GM15510 (cell line): Measurements from ENCODE around the gene EVI5L.

Experiments
- POLR2A ChIP-seq: IDR thresholded peaks from 3 replicates; pipeline ENCODE4 v1.6.1; 2011; ENCODE audit warnings: borderline replicate concordance; ENCODE audit not compliant: insufficient read length; ENCODE audit errors: extremely low read depth

The EVI5L gene

DNA sequence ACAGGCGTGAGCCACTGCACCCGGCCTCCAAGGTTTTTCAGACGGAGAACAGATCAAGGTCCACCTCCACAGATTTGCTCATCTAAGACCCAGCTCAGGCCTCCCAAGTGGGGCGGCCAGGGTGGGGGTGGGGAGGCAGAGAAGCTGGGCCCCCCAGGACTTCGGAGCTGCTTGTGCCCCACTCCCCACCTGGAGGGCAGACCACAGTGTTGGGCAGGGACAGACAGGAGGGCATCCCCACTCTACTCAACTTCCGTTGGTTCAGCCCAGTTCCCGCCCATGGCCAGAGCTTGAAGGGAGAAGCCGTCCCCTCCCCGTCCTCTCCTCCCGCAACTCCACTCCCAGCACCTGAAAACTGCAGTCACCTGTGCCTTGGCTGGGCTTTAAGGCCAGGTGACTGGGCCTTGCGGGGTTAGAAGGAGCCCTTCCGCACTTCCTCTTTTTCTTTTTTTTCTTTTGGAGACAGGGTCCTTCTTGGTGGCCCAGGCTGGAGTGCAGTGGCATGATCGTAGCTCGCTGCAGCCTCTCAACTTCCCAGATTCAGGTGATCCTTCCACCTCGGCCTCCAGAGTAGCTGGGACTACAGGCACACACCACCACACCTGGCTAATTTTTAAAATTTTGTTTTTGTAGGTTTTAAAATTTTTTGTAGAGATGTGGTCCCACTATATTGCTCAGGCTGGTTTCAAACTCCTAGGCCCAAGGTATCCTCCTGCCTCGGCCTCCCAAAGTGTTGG lies 57.6 kb downstream of the EVI5L start:
- TF ChIP-seq POLR2A, result no peak

GRCh38 chr19:7888145-7888825 lies 58.3 kb downstream of the EVI5L start, which contains the start of gene LRRC8E:
Gene LRRC8E, plus strand, starts transcription at chr19:7888510. Its CDS starts 7,094 bp downstream, at chr19:7895604.
- TF ChIP-seq POLR2A, result no peak

DNA sequence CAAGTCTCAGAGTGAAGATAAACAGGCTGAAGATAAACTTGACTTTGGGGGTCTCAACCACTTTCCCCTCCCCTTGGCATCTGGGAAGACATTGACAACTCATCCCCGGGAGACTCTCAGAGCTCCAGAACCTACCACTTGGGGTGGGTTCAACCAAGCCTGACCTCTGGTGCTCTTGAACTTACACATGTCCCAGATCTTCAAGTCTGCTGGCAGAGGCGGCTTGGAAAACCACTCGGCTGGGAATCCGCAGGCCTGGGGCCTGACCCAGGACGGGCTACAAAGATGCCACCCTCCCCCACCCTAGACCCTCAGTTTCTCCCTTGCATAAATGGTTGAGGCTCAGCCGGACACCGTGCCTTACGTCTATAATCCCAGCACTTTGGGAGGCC lies 58.8 kb downstream of the EVI5L start:
- TF ChIP-seq POLR2A, result no peak

- no peak for TF ChIP-seq POLR2A
Observed at GRCh38 chr19:7894612-7895309, 64.7 kb downstream of the EVI5L start.

DNA sequence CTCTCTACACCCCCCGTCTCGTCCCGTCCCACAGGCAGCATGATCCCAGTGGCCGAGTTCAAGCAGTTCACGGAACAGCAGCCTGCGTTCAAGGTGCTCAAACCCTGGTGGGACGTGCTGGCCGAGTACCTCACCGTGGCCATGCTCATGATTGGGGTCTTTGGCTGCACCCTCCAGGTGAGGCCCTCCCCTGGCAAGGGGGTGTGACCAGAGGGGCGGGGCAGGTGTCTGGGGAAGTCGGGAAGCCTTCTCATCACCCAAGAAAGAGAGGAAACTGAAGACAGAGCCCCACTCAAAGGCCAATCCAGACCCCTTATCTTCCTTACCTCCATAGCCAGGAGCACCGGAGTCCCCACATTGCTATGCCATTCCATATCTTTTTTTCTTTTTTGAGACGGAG lies 65.5 kb downstream of the EVI5L start:
- no peak for TF ChIP-seq POLR2A

DNA sequence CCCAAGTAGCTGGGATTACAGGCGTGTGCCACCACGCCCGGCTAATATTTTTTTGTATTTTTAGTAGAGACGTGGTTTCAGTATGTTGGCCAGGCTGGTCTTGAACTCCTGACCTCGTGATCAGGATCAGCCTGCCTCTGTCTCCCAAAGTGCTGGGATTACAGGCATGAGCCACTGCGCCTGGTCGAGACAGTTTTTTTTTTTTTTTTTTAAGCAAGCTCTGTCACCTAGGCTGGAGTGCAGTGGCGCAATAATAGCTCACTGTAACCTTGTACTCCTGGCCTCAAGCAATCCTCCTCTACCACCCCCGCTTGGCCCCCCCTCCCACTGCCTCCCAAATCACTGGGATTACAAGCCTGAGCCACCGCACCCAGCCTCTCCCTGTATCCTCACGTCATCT lies 67.3 kb downstream of the EVI5L start:
- TF ChIP-seq POLR2A, result no peak

- no peak for TF ChIP-seq POLR2A
Observed at GRCh38 chr19:7898967-7899366, 68.9 kb downstream of the EVI5L start.

DNA sequence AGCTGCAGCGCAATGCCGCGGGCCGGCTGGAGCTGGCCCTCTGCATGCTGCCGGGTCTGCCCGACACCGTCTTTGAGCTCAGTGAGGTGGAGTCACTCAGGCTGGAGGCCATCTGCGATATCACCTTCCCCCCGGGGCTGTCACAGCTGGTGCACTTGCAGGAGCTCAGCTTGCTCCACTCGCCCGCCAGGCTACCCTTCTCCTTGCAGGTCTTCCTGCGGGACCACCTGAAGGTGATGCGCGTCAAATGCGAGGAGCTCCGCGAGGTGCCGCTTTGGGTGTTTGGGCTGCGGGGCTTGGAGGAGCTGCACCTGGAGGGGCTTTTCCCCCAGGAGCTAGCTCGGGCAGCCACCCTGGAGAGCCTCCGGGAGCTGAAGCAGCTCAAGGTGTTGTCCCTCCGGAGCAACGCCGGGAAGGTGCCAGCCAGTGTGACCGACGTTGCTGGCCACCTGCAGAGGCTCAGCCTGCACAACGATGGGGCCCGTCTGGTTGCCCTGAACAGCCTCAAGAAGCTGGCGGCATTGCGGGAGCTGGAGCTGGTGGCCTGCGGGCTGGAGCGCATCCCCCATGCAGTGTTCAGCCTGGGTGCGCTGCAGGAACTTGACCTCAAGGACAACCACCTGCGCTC lies 69.8 kb downstream of the EVI5L start:
- no peak for TF ChIP-seq POLR2A

- TF ChIP-seq POLR2A, result no peak
Observed at GRCh38 chr19:7900401-7900870, 70.4 kb downstream of the EVI5L start.

DNA sequence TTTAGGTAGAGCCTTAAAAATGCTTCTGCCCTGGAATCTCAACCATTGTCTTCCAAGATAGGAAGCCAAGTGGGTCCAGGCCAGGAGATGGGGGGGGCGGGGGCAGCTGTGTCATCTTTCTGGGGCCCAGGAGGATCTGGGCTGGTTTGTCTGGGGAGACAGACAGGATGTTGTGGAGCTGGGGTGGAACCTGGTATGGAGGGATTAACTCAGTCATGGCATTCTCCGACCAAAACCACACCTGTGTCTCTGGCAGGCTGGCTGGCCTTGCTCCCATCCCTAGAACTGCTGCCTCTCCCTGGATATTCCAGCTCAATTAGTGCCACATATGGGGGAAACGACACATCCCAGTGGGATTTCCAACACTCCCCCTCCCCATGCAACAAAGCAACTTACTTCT lies 70.9 kb downstream of the EVI5L start:
- TF ChIP-seq POLR2A, result no peak

DNA sequence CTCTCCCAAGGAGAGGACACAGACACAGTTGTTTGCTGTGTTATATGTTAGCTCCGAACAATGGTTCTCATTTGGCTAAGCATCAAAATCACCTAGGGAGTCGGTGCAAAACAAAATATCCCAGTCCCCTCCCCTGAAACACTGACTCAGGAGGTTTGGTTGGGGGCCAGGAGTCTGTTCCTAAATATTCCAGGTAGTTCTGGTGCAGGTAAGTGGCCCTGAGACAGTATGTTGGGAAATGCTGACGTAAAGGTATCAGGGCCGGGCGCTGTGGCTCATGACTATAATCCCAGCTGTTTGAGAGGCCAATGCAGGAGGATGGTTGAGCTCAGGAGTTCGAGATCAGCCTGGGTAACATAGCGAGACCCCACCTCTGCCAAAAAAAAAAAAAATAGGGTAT lies 71.3 kb downstream of the EVI5L start:
- no peak for TF ChIP-seq POLR2A

DNA sequence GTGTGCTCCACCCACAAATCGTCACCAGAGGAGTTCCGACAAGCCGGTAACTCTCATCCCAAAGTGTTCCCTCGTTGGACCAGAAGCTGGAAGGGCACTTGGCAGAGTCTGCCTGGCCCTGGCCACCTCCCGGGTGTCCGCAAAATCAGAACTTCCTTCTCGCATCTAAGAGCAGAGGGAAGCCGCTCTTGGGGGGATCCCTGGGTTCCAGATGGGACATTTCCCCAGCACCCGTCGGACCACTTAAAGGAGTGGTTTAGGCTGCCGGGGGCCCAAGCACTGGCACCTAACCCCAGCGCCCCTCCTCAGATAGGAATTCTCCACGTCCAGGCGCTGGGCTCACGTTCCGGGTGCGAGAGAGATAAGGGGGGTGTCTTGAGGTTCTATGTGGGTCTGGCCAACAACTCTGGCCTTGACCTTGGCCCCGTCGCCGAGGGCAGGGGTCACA lies 72.8 kb downstream of the EVI5L start:
- TF ChIP-seq POLR2A, result no peak

DNA sequence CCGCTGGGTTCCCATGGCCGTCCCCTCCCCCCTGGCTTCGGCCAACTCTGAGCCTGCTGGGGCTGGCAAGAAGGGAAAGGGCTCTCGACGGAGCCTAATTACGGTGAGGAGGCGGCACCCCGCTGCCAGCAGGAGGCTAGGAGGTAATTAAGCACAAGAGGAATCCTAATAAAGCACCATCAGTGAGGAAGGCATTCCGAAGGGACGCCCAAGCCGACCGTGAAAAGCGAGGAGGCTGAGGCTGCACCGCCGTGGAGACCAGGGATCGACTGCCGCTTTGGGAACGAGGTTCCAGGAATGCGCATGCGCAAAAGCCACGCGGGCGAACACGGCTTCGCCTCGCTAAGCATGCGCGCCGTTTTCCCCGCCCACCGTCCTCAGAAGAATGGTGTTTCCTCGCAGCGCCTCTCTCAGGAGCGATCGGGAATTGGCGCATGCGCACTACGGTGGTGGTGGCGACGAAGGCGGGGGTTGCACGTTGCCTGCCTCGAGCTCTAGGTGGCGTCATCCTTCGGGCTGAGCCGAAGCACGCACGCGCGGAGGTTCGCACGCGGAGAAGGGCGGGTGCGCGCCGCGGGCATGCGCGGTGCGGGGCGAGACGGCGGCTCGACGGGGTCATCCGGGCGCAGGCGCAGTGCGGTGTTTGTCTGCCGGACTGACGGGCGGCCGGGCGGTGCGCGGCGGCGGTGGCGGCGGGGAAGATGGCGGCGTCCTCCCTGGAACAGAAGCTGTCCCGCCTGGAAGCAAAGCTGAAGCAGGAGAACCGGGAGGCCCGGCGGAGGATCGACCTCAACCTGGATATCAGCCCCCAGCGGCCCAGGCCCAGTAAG lies 73.4 kb downstream of the EVI5L start, which contains the start of gene MAP2K7:
Gene MAP2K7, plus strand, starts transcription at position 634 of the 830 bp plus-strand sequence. Its CDS starts 68 bp downstream, at position 702.
- TF ChIP-seq POLR2A, result peak; percentile 88
